ENCODE results near the gene CEACAM6.

- TF ChIP-seq HSF4 (CRISPR knock-in tag; IDR thresholded peaks at IDR 0.05; ENCODE audit: borderline replicate concordance) (no peak), EZH2 (IDR thresholded peaks at IDR 0.05; ENCODE audit: borderline replicate concordance, low read depth, low read length) (no peak), ZNF121 (CRISPR knock-in tag; conservative IDR thresholded peaks at IDR 0.05) (no peak), ATF2 (CRISPR knock-in tag; IDR thresholded peaks at IDR 0.05) (no peak), HEY1 (CRISPR knock-in tag; IDR thresholded peaks at IDR 0.05; ENCODE audit: borderline replicate concordance) (no peak), CTCF (IDR thresholded peaks at IDR 0.05 in 2 of 3, conservative IDR thresholded peaks at IDR 0.05 in 1 of 3; ENCODE audit: insufficient read depth in 2 of 3, low read depth in 1 of 3, low read length in 3 of 3) (no peak), TAF1 (IDR thresholded peaks at IDR 0.05; ENCODE audit: control insufficient read depth, extremely low read depth, insufficient read depth, low read length, severe bottlenecking) (no peak), FOXJ3 (CRISPR knock-in tag; IDR thresholded peaks at IDR 0.05) (no peak)
Observed at GRCh38 chr19:41811981-41812380, 56.7 kb downstream of the CEACAM6 start.
